Fibroblast of lung (primary cell): ENCODE data around the gene DNAAF3. TPM values are rescaled to one million over a fixed set of nuclear protein-coding genes. Genes with fewer than 3 reads are reported as not detected.
A peak's percentile ranks its signal among the peaks of the same experiment; 100 is the strongest.

Source experiments
- DNase-seq, 2 donors: peaks; one replicate each; pipeline versions ENCODE4 v3.0.0 to v3.0.0-alpha.2; 2010; ENCODE audit warnings: low read depth in 2 of 2
- H2AFZ ChIP-seq: 2 replicates; pipeline ENCODE4 v1.5.1; 2012; ENCODE audit warnings: low read length, control low read depth, inconsistent platforms
- H3K27ac ChIP-seq: 2 replicates; pipeline ENCODE4 v1.5.1; 2011; ENCODE audit warnings: low read length, control low read depth; ENCODE audit not compliant: insufficient read depth
- H3K27me3 ChIP-seq: 2 replicates; pipeline ENCODE4 v1.5.1; 2011; ENCODE audit warnings: mild to moderate bottlenecking, low read length; ENCODE audit not compliant: control insufficient read depth, insufficient read depth
- H3K36me3 ChIP-seq: 2 replicates; pipeline ENCODE4 v1.5.1; 2011; ENCODE audit warnings: low read length; ENCODE audit not compliant: control insufficient read depth, insufficient read depth
- H3K4me1 ChIP-seq: 2 replicates; pipeline ENCODE4 v1.5.1; 2011; ENCODE audit warnings: low read length; ENCODE audit not compliant: control insufficient read depth, insufficient read depth; ENCODE audit errors: extremely low read depth
- H3K4me2 ChIP-seq: 2 replicates; pipeline ENCODE4 v1.5.1; 2011; ENCODE audit warnings: low read length, control low read depth; ENCODE audit not compliant: insufficient read depth; ENCODE audit errors: extremely low read depth
- H3K4me3 ChIP-seq, 4 experiments: fragments of 200-600 bp in 1 of 4; sonication (generic) in 1 of 4; replicated peaks in 1 of 4; 2 replicates each; pipeline ENCODE4 v1.5.1; 2011 to 2016; ENCODE audit warnings: low read length in 4 of 4, low read depth in 3 of 4, mild to moderate bottlenecking in 3 of 4, control low read depth in 2 of 4, inconsistent platforms in 1 of 4, mixed read lengths in 1 of 4; ENCODE audit not compliant: insufficient read depth in 1 of 4; ENCODE audit errors: control extremely low read depth in 1 of 4
- H3K79me2 ChIP-seq: 2 replicates; pipeline ENCODE4 v1.5.1; 2012; ENCODE audit warnings: mild to moderate bottlenecking, low read length, inconsistent platforms; ENCODE audit not compliant: control insufficient read depth, insufficient read depth
- H3K9ac ChIP-seq: 2 replicates; pipeline ENCODE4 v1.5.1; 2011; ENCODE audit warnings: mild to moderate bottlenecking, low read length, control low read depth; ENCODE audit not compliant: insufficient read depth
- H3K9me3 ChIP-seq: 2 replicates; pipeline ENCODE4 v1.5.1; 2012; ENCODE audit warnings: low read depth, low read length; ENCODE audit not compliant: control insufficient read depth, insufficient read depth
- H4K20me1 ChIP-seq: 2 replicates; pipeline ENCODE4 v1.5.1; 2011; ENCODE audit warnings: low read length; ENCODE audit not compliant: control insufficient read depth, insufficient read depth; ENCODE audit errors: extremely low read depth
- EZH2 ChIP-seq: IDR thresholded peaks from 2 replicates; pipeline ENCODE4 v1.5.1; 2012; ENCODE audit warnings: low read length, control low read depth, mild to moderate bottlenecking; ENCODE audit errors: missing control alignments
- polyA plus RNA-seq, 2 donors: library from polyadenylated mRNA; depleted of rRNA in 1 of 2; stranded (reverse) in 1 of 2; unstranded in 1 of 2; fragments of >200 nt; gene quantifications; 2 replicates each; pipeline ENCODE4 v1.2.1, GENCODE V29; 2011 to 2012; ENCODE audit warnings: missing spikeins in 1 of 2
- total RNA-seq: library from RNA; depleted of rRNA; stranded (reverse); fragments of >200 nt; gene quantifications from 2 replicates; pipeline ENCODE4 v1.2.1, GENCODE V29; 2014
- TF ChIP-seq, protein P1 (sequence below), 2 donors: IDR thresholded peaks in 1 of 2; conservative IDR thresholded peaks in 1 of 2; 1 replicate in 1 of 2; 2 replicates in 1 of 2; pipeline ENCODE4 v1.5.1; 2011 to 2012; ENCODE audit warnings: low read length in 2 of 2, control low read depth in 1 of 2, inconsistent platforms in 1 of 2, low read depth in 1 of 2, mild to moderate bottlenecking in 1 of 2

DNAAF3 gene
- total and polyA plus RNA-seq, 2 donors (not counting 1 experiment from before 2014, with no cell fraction given) = 0.17 to 0.18 TPM

DNA sequence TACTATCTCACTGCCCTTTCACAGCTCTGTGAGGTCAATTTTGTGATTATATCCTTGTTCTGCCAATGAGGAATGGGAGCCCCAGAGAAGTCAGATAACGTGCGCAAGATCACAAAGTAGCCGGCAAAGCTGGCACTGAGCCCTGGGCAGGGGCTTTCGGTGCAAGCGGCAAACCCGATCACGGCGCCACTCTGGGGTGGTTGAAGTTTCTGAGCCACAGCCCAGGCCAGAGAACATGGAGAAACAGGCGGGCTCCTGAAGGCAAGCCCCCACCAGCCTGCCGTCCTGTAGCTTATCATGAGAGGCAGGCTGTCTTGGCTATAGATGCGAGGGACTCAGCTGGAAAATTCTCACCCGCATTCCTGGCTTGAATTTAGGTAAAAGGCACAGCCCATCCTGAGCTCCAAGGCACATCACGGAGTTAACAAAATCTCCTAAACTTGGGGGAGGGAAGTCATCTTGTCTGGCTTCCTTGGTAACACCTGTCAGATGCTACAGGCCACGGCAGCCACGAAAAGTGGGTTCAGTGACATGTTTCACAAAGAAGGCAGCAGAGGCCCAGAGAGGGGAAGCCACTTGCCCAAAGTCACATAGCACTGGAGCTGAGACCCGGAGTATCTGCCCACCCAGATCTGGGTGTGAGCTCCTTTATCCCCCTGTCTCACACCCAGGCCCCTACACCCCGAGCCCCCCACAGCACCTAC is 29.9 kb downstream of the DNAAF3 start:
- Histone ChIP-seq H2AFZ (no peak overlapping the region), H3K9me3 (no peaks in the 10 kb centered on the region), H3K36me3 (no peaks in the 10 kb centered on the region), H3K27ac (no peak overlapping the region), H3K4me1 (no peaks in the 10 kb centered on the region), H3K79me2 (no peaks in the 10 kb centered on the region), H4K20me1 (no peaks in the 10 kb centered on the region), H3K4me2 (no peak overlapping the region), H3K4me3 (no peak overlapping the region), H3K9ac (no peak overlapping the region), H3K27me3 (peaks cover 3% of the 10 kb centered on the region)
- no peak for TF ChIP-seq EZH2
- TF ChIP-seq, protein P1, sequence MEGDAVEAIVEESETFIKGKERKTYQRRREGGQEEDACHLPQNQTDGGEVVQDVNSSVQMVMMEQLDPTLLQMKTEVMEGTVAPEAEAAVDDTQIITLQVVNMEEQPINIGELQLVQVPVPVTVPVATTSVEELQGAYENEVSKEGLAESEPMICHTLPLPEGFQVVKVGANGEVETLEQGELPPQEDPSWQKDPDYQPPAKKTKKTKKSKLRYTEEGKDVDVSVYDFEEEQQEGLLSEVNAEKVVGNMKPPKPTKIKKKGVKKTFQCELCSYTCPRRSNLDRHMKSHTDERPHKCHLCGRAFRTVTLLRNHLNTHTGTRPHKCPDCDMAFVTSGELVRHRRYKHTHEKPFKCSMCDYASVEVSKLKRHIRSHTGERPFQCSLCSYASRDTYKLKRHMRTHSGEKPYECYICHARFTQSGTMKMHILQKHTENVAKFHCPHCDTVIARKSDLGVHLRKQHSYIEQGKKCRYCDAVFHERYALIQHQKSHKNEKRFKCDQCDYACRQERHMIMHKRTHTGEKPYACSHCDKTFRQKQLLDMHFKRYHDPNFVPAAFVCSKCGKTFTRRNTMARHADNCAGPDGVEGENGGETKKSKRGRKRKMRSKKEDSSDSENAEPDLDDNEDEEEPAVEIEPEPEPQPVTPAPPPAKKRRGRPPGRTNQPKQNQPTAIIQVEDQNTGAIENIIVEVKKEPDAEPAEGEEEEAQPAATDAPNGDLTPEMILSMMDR (conservative IDR thresholded peaks at IDR 0.05 in 1 of 2, IDR thresholded peaks at IDR 0.05 in 1 of 2; ENCODE audit: low read depth in 1 of 2, low read length in 2 of 2) = no peak
- DNase-seq = no peak

DNA sequence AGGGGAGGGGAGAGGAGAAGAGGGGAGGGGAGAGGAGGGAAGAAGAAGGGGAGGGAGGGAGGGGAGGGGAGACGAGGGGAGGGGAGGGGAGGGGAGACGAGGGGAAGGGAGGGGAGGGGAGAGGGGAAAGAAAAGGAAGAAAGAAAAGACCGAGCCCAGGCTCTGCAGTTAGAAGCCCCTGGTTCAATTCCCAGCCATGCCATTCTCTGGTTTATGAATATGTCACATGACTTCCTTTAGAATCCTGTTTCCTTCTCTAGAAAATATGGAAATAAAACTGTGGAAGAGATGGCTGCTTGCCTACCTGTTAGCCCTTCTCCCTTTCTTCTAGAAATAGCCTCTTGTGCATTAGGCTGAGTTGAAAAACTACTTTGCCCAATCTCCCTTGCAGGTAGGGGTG is 31.7 kb downstream of the DNAAF3 start:
- no peaks in the 10 kb centered on the region for H3K4me1 ChIP-seq
- DNase-seq = no peak
- H3K4me2 ChIP-seq = no peak overlapping the region
- H3K4me3 ChIP-seq = no peak overlapping the region
- H3K36me3 ChIP-seq = no peaks in the 10 kb centered on the region
- H3K79me2 ChIP-seq = no peaks in the 10 kb centered on the region
- peaks cover 6% of the 10 kb centered on the region for H3K27me3 ChIP-seq
- H4K20me1 ChIP-seq = no peaks in the 10 kb centered on the region
- TF ChIP-seq, protein P1 (conservative IDR thresholded peaks at IDR 0.05 in 1 of 2, IDR thresholded peaks at IDR 0.05 in 1 of 2; ENCODE audit: low read depth in 1 of 2, low read length in 2 of 2) = no peak
- no peak for TF ChIP-seq EZH2
- H2AFZ ChIP-seq = no peak overlapping the region
- H3K9me3 ChIP-seq = no peaks in the 10 kb centered on the region
- H3K27ac ChIP-seq = no peak overlapping the region
- H3K9ac ChIP-seq = no peak overlapping the region

DNA sequence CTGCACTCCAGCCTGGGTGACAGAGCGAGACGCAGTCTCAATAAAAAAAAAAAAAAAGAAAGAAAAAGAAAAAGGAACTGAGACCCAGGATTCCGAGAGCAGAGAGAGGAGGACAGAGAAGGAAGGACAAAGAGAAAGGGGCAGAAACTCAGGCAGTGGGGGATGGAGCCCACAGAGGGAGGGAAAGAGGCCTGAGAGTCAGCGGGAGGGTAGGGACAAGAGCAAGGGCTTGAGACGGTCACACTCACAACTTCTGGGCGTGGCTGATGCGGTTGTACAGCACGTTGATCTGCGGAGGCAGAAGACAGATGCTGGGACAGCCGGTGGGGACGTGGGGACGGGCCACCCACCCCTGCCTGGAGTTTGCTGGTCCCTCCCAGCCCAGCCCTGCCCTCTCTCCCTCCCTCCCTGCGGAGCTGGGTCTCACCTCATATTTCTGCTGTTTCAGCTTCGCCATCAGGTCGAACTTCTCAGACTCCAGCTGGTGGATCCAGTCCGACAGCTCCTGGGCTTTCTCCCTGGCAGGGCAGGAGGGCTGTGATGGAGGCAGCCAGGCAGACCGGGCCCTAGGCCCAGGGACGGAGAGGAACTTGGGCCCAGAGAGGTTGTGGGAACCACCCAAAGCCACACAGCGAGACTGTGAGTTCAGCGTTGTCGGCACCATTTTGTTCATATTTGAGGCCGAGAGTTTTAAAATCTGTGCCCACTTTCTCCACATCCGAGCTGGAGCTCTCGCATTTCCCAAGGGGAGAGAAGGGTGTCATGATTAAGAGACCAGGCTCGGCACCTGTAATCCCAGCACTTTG is 32.6 kb downstream of the DNAAF3 start:
- peak overlapping the region; percentile 23 for H2AFZ ChIP-seq
- TF ChIP-seq, protein P1 (conservative IDR thresholded peaks at IDR 0.05 in 1 of 2, IDR thresholded peaks at IDR 0.05 in 1 of 2; ENCODE audit: low read depth in 1 of 2, low read length in 2 of 2) = no peak
- TF ChIP-seq EZH2 = peak; percentile 21
- H3K9me3 ChIP-seq = no peaks in the 10 kb centered on the region
- H3K4me3 ChIP-seq = no peak overlapping the region
- no peak for DNase-seq
- peak overlapping the region; percentile 35 for H3K4me2 ChIP-seq
- H3K4me1 ChIP-seq = no peaks in the 10 kb centered on the region
- H3K27me3 ChIP-seq = peaks cover 6% of the 10 kb centered on the region
- H3K79me2 ChIP-seq = no peaks in the 10 kb centered on the region
- no peak overlapping the region for H3K27ac ChIP-seq
- H4K20me1 ChIP-seq = no peaks in the 10 kb centered on the region
- no peak overlapping the region for H3K9ac ChIP-seq
- H3K36me3 ChIP-seq = no peaks in the 10 kb centered on the region
